T-helper 1 cell treated with Interleukin-12 subunit alpha and Interleukin-12 subunit beta and Interleukin-4 antibody, amounts not matched to agents 30 μg/mL and 1 μg/mL, for 36 hours (primary cell): Measurements from ENCODE around the gene CASP2.
A peak's percentile ranks its signal among the peaks of the same experiment; 100 is the strongest.
"Not testable (repeated sequence)": the region's sequence is repeated elsewhere in the genome, so short reads cannot be mapped to it uniquely, and the experiment has no call there.

ENCODE experiments used
- H3K27ac Mint-ChIP-seq: one replicate; pipeline ENCODE4 v1.8.0; 2021; ENCODE audit warnings: mild to moderate bottlenecking, mixed read lengths
- H3K27me3 Mint-ChIP-seq: one replicate; pipeline ENCODE4 v1.8.0; 2021; ENCODE audit warnings: low read depth, mixed read lengths
- H3K36me3 Mint-ChIP-seq: one replicate; pipeline ENCODE4 v1.8.0; 2021; ENCODE audit warnings: low read depth, mixed read lengths
- H3K4me1 Mint-ChIP-seq: one replicate; pipeline ENCODE4 v1.8.0; 2021; ENCODE audit warnings: low read depth, mixed read lengths
- H3K4me3 Mint-ChIP-seq: one replicate; pipeline ENCODE4 v1.8.0; 2021; ENCODE audit warnings: mild to moderate bottlenecking, moderate library complexity, mixed read lengths
- H3K9me3 Mint-ChIP-seq: one replicate; pipeline ENCODE4 v1.8.0; 2021; ENCODE audit warnings: mixed read lengths

Gene CASP2

DNA sequence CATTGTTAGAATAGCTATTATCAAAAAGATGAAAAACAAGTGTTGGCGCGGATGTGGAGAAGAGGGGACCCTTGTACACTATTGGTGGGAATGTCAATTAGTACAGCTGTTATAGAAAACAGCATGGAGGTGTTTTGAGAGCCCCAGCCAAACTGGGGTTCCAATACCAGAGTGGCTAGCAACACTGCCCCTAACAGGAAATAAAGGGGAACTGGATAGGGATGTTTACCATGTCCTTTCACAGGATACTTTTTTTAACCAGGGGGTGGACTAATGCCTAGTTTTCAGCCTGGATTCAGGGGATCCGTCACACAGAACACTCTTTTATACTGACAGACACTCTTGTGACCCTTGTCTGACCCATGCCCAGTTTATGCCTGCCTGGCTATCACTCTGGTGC lies 31.8 kb upstream of the CASP2 start:
- H3K27ac Mint-ChIP-seq, result no peak overlapping the region
- no peak overlapping the region for H3K4me3 Mint-ChIP-seq
- H3K4me1 Mint-ChIP-seq, result peaks cover 69% of the 10 kb centered on the region
- H3K27me3 Mint-ChIP-seq, result no peaks in the 10 kb centered on the region
- H3K36me3 Mint-ChIP-seq, result peaks cover 23% of the 10 kb centered on the region
- H3K9me3 Mint-ChIP-seq, result peaks cover 29% of the 10 kb centered on the region

DNA sequence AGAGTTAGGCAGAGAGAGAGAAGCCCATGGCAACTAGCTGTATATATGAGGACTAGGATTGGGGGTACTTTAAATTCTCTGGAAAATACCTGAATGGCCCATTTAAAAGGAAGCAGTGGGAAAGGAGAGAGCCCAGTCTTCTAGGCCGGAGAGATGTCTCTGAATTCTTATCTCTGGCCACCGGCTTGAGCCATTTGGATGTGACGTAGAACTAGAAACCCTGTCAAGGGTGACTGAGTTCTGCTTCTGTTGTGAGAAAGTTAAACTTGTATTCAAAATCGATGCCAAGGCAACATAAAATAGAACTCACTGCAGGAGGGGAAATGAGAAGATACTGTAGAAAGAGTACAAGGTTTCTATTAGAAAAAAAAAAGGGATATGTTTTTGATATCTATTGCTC lies 31.2 kb upstream of the CASP2 start:
- Mint-ChIP-seq H3K9me3 (peaks cover 24% of the 10 kb centered on the region), H3K36me3 (peaks cover 24% of the 10 kb centered on the region), H3K4me1 (peaks cover 65% of the 10 kb centered on the region), H3K27me3 (no peaks in the 10 kb centered on the region), H3K4me3 (no peak overlapping the region), H3K27ac (no peak overlapping the region)

DNA sequence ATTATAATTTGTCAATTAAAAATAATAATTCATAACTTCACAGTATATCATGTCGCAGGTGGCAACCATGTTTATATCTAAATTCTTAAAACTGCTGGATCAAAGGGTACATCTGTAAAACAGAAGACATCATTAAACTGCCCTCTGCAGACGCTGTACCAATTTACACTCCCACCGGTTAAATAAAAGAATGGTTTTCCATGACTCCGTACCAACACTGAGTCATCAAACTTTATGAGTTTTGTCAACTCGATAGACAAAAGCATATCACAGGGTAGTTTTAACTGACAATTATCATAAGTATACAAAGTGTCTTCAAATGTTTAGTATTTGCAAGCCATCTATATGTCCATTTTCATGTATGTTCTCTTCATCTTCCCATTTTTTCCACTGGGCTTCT lies 30.6 kb upstream of the CASP2 start:
- Mint-ChIP-seq H3K27me3 (no peaks in the 10 kb centered on the region), H3K4me3 (no peak overlapping the region)

DNA sequence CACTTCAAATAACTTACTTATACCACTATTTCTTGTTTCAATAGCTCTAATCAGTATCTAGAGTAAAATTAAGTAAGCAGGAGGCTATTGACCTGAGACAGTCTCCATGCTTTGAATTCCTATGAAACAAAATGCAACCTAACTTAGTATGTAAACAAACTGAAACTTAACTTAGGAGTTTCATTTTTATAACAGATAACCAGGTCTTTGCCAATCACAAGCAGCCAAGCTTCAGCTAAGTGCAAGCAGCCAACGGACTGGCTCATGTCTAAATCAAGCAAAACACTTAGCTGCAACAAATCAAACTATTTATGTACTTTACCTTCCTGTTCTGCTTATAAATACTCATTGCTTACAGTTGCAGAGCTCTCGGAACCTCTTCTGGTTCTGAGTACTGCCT lies 29.3 kb upstream of the CASP2 start:
- H3K4me3 Mint-ChIP-seq, result peak overlapping the region; percentile 74
- H3K9me3 Mint-ChIP-seq, result peaks cover 6% of the 10 kb centered on the region
- H3K4me1 Mint-ChIP-seq, result peaks cover 56% of the 10 kb centered on the region
- H3K27me3 Mint-ChIP-seq, result no peaks in the 10 kb centered on the region
- H3K36me3 Mint-ChIP-seq, result peaks cover 14% of the 10 kb centered on the region
- H3K27ac Mint-ChIP-seq, result peak overlapping the region; percentile 92

More for the DNA sequence above, 30.6 kb upstream of the CASP2 start:
- Mint-ChIP-seq H3K4me1 (peaks cover 62% of the 10 kb centered on the region), H3K27ac (no peak overlapping the region), H3K36me3 (peaks cover 19% of the 10 kb centered on the region), H3K9me3 (peaks cover 18% of the 10 kb centered on the region)

DNA sequence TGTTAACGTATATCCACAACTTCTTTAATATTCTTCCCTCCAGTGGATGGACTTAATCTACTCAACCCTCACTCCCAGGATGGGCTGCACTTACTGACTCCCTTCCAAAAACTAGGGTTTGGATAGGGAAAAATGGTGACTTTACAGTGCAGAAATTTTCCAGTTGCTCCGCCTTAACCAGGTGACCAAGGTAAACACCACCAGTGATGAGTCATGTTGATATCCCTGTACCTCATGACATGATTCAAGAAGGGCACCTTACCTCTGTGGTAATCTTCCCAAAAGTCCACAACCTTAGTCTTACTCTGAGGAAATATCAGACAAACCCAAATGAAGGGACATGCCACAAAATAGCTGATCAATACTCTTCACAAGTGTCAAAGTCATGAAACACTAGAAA lies 28.4 kb upstream of the CASP2 start:
- Mint-ChIP-seq H3K4me1 (peaks cover 57% of the 10 kb centered on the region), H3K36me3 (peaks cover 17% of the 10 kb centered on the region), H3K27me3 (no peaks in the 10 kb centered on the region), H3K27ac (peak overlapping the region; percentile 27), H3K9me3 (no peaks in the 10 kb centered on the region), H3K4me3 (peak overlapping the region; percentile 5)

DNA sequence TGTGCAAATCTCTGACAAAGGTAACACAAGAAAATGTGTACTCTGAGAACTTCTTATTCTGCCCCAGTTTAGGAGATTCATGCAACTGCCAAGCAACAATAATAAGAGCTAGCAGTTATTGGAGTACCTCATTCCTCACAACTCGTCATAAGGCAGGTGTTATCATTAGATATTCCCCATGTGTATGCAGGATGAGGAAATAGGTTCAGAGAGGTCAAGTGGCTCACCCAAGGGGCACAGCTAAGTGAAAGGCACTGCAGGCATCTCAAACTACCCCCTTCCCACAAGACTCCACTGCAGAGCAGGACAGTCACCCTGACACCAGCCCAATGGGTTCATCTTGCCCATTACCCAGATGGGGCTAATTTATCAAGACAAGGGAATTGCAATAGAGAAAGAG lies 26.2 kb upstream of the CASP2 start:
- Mint-ChIP-seq H3K9me3 (no peaks in the 10 kb centered on the region), H3K27ac (peak overlapping the region; percentile 70), H3K36me3 (peaks cover 27% of the 10 kb centered on the region), H3K4me3 (peak overlapping the region; percentile 71), H3K4me1 (peaks cover 51% of the 10 kb centered on the region), H3K27me3 (no peaks in the 10 kb centered on the region)

DNA sequence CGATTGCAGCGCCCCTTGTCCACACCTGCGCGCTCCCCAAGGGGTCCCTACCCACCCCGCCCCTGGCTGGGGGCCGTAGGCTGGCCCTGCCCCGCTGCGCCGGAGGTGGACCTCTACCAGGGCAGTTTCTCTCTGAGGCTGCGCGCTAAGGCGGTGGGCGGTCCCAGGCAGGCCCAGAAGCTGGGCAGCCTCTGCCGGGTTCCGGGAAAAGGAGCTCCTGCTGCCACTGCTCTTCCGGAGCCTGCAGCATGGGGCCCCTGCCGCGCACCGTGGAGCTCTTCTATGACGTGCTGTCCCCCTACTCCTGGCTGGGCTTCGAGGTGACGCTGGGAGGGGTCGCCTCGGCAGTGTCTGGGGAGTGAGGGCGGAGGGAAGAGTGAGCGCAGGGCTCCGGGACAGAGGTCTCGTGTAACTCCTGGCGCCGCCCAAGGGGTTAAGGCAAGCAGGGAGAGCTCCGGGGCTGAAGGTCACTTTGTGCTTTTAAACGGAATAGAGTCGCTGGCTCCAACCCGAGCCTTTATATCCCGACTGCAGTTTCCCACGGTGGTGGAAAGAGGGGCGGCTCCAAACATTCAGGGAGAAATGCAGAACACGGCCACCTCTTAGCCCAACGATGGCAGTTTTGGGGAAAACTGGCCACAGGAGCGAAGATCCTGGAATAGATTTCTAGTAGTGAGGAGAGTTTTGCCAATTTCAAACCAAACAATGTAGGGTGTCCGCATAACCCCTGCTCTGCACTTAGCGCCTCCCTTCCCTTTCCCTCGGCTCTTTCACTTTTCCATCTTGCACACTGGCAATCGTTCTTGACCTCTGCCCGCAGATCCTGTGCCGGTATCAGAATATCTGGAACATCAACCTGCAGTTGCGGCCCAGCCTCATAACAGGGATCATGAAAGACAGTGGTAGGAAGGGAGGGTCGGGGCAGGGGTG lies 24.6 kb upstream of the CASP2 start, which contains the start of gene GSTK1:
Gene GSTK1, plus strand, starts transcription at position 176 of the 930 bp plus-strand sequence. Its CDS starts 73 bp downstream, at position 249.
- Mint-ChIP-seq H3K4me1 (peaks cover 52% of the 10 kb centered on the region), H3K9me3 (no peaks in the 10 kb centered on the region), H3K4me3 (peak within 1 kb of the TSS; percentile 97), H3K36me3 (peaks cover 38% of the 10 kb centered on the region), H3K27ac (peak within 1 kb of the TSS; percentile 90), H3K27me3 (no peaks in the 10 kb centered on the region)

DNA sequence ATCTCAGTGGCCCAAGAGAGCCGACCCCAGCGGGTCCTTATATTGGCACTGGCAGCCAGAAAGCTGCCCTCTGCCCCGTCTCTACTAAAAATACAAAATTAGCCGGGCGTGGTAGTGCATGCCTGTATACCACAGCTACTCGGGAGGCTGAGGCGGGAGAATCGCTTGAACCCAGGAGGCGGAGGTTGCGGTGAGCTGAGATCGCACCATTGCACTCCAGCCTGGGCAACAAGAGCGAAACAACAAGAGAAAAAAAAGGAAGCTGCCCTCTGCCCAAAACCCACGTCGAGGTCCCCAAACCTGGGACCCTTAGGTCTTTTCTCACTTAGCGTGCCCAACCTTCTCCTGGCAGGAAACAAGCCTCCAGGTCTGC lies 24.0 kb upstream of the CASP2 start:
- not testable (repeated sequence) for H3K27me3 Mint-ChIP-seq, H3K9me3 Mint-ChIP-seq
- H3K4me1 Mint-ChIP-seq, result peaks cover 51% of the 10 kb centered on the region
- H3K4me3 Mint-ChIP-seq, result peak overlapping the region; percentile 97
- peaks cover 42% of the 10 kb centered on the region for H3K36me3 Mint-ChIP-seq
- peak overlapping the region; percentile 90 for H3K27ac Mint-ChIP-seq

DNA sequence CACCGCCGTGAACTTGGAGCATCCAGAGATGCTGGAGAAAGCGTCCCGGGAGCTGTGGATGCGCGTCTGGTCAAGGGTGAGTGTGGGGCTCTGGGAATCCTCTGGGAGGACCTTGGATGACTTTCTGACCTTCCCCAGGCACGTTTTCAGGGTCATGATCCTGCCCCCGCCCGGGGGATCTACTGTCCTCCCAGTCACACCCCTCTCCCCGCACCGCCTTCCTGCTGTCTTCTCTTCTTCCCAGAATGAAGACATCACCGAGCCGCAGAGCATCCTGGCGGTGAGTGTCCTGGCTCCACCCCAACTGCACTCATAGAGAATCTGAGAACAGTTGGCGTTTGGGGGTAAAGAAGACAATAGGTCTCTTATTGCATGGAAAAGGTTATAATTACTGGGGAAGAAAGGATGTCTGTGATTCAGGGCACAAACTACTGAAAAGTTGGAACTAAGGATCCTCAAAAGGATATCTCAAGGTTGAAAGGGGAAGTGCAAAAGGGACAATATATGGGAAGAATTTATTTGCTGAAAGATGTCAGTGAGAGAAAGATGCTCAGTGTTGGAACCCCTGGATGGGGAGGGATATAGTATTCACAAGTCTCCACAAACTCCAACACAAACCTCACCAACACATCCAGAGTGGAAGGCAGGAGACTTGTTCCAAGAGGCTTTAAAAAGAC lies 23.0 kb upstream of the CASP2 start:
- Mint-ChIP-seq H3K9me3 (no peaks in the 10 kb centered on the region), H3K36me3 (peaks cover 51% of the 10 kb centered on the region), H3K4me3 (peak overlapping the region; percentile 97), H3K27ac (peak overlapping the region; percentile 10), H3K4me1 (peaks cover 49% of the 10 kb centered on the region), H3K27me3 (no peaks in the 10 kb centered on the region)

DNA sequence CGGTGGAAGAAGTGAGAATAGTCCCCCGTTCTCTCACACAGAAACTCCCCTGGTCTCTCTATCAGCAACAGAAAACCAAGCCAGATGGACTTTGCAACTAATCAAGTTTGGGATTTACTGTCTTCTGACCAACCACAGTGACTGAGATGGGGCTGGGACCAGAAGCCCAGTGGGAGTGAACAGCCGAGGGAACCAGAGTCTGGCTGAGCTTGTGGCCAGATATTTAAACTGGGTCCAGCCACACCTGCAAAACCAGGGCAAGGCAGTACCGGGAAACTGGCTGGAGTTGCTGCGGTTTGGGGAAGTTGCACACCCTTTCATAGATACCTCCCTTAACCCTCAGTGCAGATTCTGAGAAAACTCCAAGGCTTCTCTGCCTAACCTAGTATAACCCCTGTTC lies 18.9 kb upstream of the CASP2 start:
- H3K9me3 Mint-ChIP-seq, result no peaks in the 10 kb centered on the region
- peaks cover 43% of the 10 kb centered on the region for H3K4me1 Mint-ChIP-seq
- H3K4me3 Mint-ChIP-seq, result no peak overlapping the region
- H3K27ac Mint-ChIP-seq, result peak overlapping the region; percentile 24
- H3K27me3 Mint-ChIP-seq, result no peaks in the 10 kb centered on the region
- peaks cover 56% of the 10 kb centered on the region for H3K36me3 Mint-ChIP-seq

DNA sequence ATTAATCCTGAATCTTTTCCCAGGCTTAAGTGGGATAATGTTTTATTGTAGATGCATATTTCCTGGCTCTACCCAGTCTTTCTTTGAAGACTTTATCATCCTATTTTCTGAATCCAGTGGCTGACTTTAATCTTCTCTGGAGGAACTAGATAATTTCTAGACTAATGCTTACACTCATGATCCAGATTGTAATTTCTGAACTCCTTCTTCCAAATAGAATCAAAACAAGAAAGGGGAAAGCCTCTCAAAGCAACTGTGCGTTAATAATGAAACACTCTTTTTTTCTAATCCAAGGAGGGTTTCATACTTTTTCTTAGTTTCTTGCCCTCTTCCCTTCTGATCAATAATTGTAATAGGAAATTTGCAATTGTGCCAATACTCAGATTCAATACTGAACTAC lies 16.9 kb upstream of the CASP2 start:
- H3K9me3 Mint-ChIP-seq, result no peaks in the 10 kb centered on the region
- peaks cover 28% of the 10 kb centered on the region for H3K4me1 Mint-ChIP-seq
- H3K36me3 Mint-ChIP-seq, result peaks cover 41% of the 10 kb centered on the region
- H3K27ac Mint-ChIP-seq, result no peak overlapping the region
- H3K4me3 Mint-ChIP-seq, result no peak overlapping the region
- no peaks in the 10 kb centered on the region for H3K27me3 Mint-ChIP-seq

DNA sequence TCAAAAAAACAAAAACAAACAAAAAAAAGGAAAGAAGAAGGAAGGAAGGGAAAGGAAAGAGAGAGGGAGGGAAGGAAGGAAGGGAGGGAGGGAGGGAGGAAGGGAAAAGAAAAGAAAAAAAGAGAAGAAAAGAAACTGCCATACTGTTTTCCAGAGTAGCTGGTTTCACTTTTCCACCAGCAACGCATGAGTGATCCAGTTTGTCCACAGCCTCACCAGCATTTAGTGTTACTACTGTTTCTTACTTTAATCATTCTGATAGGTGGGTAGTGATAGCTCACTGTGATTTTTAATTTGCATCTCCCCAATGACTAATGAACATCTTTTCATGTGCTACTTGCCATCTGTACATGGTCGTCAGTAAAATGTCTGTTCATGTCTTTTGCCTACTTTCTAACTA lies 15.3 kb upstream of the CASP2 start:
- H3K27ac Mint-ChIP-seq, result no peak overlapping the region
- H3K4me1 Mint-ChIP-seq, result peaks cover 19% of the 10 kb centered on the region
- H3K9me3 Mint-ChIP-seq, result no peaks in the 10 kb centered on the region
- peaks cover 36% of the 10 kb centered on the region for H3K36me3 Mint-ChIP-seq
- no peak overlapping the region for H3K4me3 Mint-ChIP-seq
- H3K27me3 Mint-ChIP-seq, result no peaks in the 10 kb centered on the region

DNA sequence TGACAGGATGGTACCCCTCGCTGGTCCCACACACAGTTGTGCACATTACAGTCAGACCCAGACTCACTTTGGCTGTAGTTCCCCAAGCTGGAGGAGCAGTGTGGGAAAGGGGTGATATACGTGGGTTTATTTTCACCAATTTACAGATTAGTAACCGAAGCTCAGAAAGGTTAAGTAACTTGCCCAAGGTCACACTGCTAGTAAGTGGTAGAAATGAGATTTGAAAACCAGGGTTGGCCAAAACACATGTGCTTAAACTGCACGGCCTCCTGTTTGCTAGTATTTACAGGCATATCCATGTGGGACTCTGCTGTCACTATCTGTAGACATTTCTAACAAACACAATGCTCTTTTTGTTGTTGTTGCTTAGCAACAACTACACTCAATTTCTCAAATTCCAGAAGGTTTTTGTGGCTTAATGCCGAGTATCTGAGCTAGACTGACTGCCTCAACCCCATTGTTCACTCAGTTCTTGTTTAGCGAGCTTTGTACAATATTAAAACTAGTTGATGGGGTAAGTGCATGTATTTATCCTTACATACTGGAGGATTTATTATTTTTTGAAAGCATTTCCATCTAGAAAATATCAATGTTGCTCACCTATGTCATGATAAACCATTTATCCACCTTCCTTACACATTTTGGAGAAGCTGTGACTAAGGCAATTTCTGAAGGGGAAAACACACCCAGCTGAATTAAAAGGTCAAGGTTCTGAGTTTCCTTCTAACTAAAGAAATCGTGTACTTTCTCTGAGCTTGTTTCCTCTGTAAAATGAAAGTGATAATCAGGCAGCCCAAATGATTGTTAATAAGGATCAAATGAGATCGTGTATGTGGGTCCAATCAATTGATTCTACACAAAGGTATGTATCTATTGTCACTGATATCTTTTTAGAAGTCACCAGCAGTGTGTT lies 8.7 kb upstream of the CASP2 start:
- peak overlapping the region; percentile 83 for H3K27ac Mint-ChIP-seq
- H3K36me3 Mint-ChIP-seq, result no peaks in the 10 kb centered on the region
- peaks cover 35% of the 10 kb centered on the region for H3K4me1 Mint-ChIP-seq
- peak overlapping the region; percentile 56 for H3K4me3 Mint-ChIP-seq
- no peaks in the 10 kb centered on the region for H3K9me3 Mint-ChIP-seq
- H3K27me3 Mint-ChIP-seq, result no peaks in the 10 kb centered on the region

DNA sequence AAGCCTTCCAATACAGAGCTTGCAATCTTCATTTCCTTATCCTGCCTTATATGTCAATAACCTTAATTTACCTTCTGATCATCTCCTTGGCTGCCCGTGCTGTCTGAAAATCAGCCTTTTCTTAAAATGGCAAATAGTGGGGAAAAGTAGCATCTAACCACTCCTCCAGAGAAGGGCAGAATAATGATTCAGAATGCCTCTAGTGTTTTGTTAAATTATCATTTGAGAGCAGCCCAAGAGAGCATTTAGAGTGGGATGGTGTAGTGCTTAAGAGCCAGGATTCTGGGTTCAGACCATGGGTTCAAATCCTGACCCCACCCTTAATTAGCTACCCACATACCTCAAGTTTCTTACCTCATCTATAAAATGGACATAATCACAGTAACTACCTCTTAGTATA lies 8.0 kb upstream of the CASP2 start:
- H3K27ac Mint-ChIP-seq, result peak overlapping the region; percentile 83
- no peaks in the 10 kb centered on the region for H3K9me3 Mint-ChIP-seq
- peak overlapping the region; percentile 56 for H3K4me3 Mint-ChIP-seq
- H3K27me3 Mint-ChIP-seq, result no peaks in the 10 kb centered on the region
- H3K4me1 Mint-ChIP-seq, result peaks cover 38% of the 10 kb centered on the region
- no peaks in the 10 kb centered on the region for H3K36me3 Mint-ChIP-seq
